HG03575 (cell line): ENCODE data around the gene ARHGAP29.

Source experiments
- ATAC-seq: cut with Tn5 transposase; IDR thresholded peaks from one replicate; pipeline ENCODE4 v1.9.1; 2021; ENCODE audit not compliant: unreplicated experiment, insufficient number of reproducible peaks, low FRiP score; ENCODE audit errors: extremely low read depth

Gene ARHGAP29

GRCh38 chr1:94240822-94241221, 3.4 kb upstream of the ARHGAP29 start:
- ATAC-seq = no peak

GRCh38 chr1:94239796-94240195, 2.4 kb upstream of the ARHGAP29 start:
- ATAC-seq = no peak

GRCh38 chr1:94239051-94239450, 1.7 kb upstream of the ARHGAP29 start:
- no peak for ATAC-seq

- no peak for ATAC-seq
Observed at GRCh38 chr1:94236630-94237290, 624 bp downstream of the ARHGAP29 start.

- no peak for ATAC-seq
Observed at GRCh38 chr1:94236013-94236491, 1.3 kb downstream of the ARHGAP29 start.

- no peak for ATAC-seq
Observed at GRCh38 chr1:94235189-94236012, 2.0 kb downstream of the ARHGAP29 start.

- no peak for ATAC-seq
Observed at GRCh38 chr1:94234615-94235014, 2.8 kb downstream of the ARHGAP29 start.

GRCh38 chr1:94231746-94232145, 5.6 kb downstream of the ARHGAP29 start:
- no peak for ATAC-seq

GRCh38 chr1:94230920-94231319, 6.5 kb downstream of the ARHGAP29 start:
- ATAC-seq = no peak

- ATAC-seq = no peak
Observed at GRCh38 chr1:94228640-94229375, 8.6 kb downstream of the ARHGAP29 start.

GRCh38 chr1:94227624-94228023, 9.8 kb downstream of the ARHGAP29 start:
- ATAC-seq = no peak

- ATAC-seq = no peak
Observed at GRCh38 chr1:94225845-94226244, 11.5 kb downstream of the ARHGAP29 start.

- ATAC-seq = no peak
Observed at GRCh38 chr1:94218332-94218731, 19.1 kb downstream of the ARHGAP29 start.

GRCh38 chr1:94215955-94216354, 21.4 kb downstream of the ARHGAP29 start:
- no peak for ATAC-seq

GRCh38 chr1:94209982-94210381, 27.4 kb downstream of the ARHGAP29 start:
- no peak for ATAC-seq

GRCh38 chr1:94209425-94209824, 28.0 kb downstream of the ARHGAP29 start:
- ATAC-seq = no peak

GRCh38 chr1:94207695-94208094, 29.7 kb downstream of the ARHGAP29 start:
- ATAC-seq = no peak

GRCh38 chr1:94205639-94206038, 31.7 kb downstream of the ARHGAP29 start:
- ATAC-seq = no peak

- no peak for ATAC-seq
Observed at GRCh38 chr1:94202241-94202640, 35.1 kb downstream of the ARHGAP29 start.

- no peak for ATAC-seq
Observed at GRCh38 chr1:94199398-94199797, 38.0 kb downstream of the ARHGAP29 start.
